Vagina (tissue), 2 donors: ENCODE results near the gene WDR54. TPM values are rescaled to one million over a fixed set of nuclear protein-coding genes. Genes with fewer than 3 reads are reported as not detected.

Source experiments
- DNase-seq, 2 donors: peaks; one replicate each; pipeline ENCODE4 v3.0.0-alpha.2; 2017; ENCODE audit errors: extremely low spot score in 2 of 2
- H3K27ac ChIP-seq: fragments of 200-600 bp; sonication (generic); one replicate; pipeline ENCODE4 v1.5.1; 2019
- H3K27me3 ChIP-seq: fragments of 200-600 bp; sonication (generic); one replicate; pipeline ENCODE4 v1.5.1; 2019
- H3K36me3 ChIP-seq, 2 donors: fragments of 200-600 bp; sonication (generic); one replicate each; pipeline ENCODE4 v1.5.1; 2017 to 2019
- H3K4me1 ChIP-seq: fragments of 200-600 bp; sonication (generic); one replicate; pipeline ENCODE4 v1.5.1; 2019
- H3K4me3 ChIP-seq, 2 donors: fragments of 200-600 bp; sonication (generic); 1 replicate in 1 of 2; 2 replicates in 1 of 2; pipeline ENCODE4 v1.5.1; 2016 to 2019
- H3K9me3 ChIP-seq: fragments of 200-600 bp; sonication (generic); one replicate; pipeline ENCODE4 v1.5.1; 2019
- POLR2A ChIP-seq, 2 donors: fragments of 450-650 bp; IDR thresholded peaks; one replicate each; pipeline ENCODE4 v1.6.1; 2017; ENCODE audit warnings: antibody characterized with exemption in 2 of 2, mild to moderate bottlenecking in 2 of 2, moderate library complexity in 2 of 2
- POLR2AphosphoS5 ChIP-seq, 2 donors: sonication (generic); formaldehyde crosslinking; IDR thresholded peaks; one replicate each; pipeline ENCODE4 v1.9.0; 2017; ENCODE audit warnings: antibody characterized with exemption in 2 of 2, mild to moderate bottlenecking in 2 of 2, low read depth in 1 of 2; ENCODE audit not compliant: insufficient read depth in 1 of 2
- intact Hi-C: fragments of 100-400 bp; cut with DNase I; formaldehyde crosslinking; loops from one replicate; pipeline ENCODE4 v1.15.1; 2023
- total RNA-seq: library from RNA; depleted of rRNA; stranded (reverse); fragments of >200 nt; gene quantifications from one replicate; pipeline ENCODE4 v1.2.3, GENCODE V29; 2016
- TF ChIP-seq, protein P1 (sequence below), 3 experiments: fragments of 450-650 bp in 2 of 3; fragments of 200-600 bp in 1 of 3; sonication (generic) in 1 of 3; IDR thresholded peaks; one replicate each; pipeline ENCODE4 v1.5.1; 2017 to 2019; ENCODE audit warnings: antibody characterized with exemption in 3 of 3, mild to moderate bottlenecking in 2 of 3, moderate library complexity in 2 of 3

The WDR54 gene
- total RNA-seq, 1 donor from 2014 or later, result 8.8 TPM

DNA sequence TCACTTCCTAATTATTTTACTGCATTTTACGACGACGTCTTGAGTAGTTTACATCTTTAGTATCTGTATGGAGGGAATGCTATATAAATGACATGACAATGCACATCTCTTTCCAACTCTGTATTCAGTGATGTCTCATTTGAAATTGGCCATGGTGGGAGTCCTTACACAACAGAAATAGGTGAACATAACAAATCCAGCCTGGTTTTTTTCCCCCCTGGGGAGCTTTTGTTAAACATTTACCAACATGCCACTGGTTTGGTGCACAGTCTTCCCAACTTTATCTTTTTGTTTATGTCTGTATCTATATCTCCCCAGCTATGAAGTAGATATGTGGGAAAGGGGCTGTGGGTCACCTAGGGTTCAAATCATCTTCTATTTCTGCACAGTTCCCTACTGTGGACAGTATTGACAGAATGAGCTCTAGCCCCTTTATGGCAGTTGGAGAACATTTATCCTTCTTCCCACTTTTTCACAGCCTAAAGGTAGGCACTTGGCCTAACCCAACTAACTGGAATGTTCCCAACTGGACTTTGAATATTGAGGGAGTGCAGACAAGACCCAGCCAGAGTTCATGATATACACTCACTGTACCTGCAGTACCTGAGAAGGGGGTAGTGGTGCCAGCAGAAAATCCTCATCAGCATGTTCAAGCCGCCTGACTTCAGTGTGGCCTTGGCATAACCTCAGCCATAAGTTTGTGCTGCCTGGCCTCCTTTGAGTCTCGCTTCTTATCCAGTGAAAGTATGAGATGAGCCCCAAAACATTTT, 25.9 kb downstream of the WDR54 start:
- intact Hi-C loops, result no loop called here
- Histone ChIP-seq H3K4me3 (no peak overlapping the region), H3K9me3 (no peaks in the 10 kb centered on the region), H3K27me3 (no peaks in the 10 kb centered on the region), H3K4me1 (no peaks in the 10 kb centered on the region), H3K27ac (no peak overlapping the region), H3K36me3 (no peaks in the 10 kb centered on the region)
- DNase-seq, result no peak
- no peak for TF ChIP-seq POLR2AphosphoS5 (IDR thresholded peaks at IDR 0.05; ENCODE audit: insufficient read depth in 1 of 2, low read depth in 1 of 2)
- TF ChIP-seq POLR2A (IDR thresholded peaks at IDR 0.05), result no peak
- TF ChIP-seq, protein P1, sequence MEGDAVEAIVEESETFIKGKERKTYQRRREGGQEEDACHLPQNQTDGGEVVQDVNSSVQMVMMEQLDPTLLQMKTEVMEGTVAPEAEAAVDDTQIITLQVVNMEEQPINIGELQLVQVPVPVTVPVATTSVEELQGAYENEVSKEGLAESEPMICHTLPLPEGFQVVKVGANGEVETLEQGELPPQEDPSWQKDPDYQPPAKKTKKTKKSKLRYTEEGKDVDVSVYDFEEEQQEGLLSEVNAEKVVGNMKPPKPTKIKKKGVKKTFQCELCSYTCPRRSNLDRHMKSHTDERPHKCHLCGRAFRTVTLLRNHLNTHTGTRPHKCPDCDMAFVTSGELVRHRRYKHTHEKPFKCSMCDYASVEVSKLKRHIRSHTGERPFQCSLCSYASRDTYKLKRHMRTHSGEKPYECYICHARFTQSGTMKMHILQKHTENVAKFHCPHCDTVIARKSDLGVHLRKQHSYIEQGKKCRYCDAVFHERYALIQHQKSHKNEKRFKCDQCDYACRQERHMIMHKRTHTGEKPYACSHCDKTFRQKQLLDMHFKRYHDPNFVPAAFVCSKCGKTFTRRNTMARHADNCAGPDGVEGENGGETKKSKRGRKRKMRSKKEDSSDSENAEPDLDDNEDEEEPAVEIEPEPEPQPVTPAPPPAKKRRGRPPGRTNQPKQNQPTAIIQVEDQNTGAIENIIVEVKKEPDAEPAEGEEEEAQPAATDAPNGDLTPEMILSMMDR (IDR thresholded peaks at IDR 0.05), result no peak

- Histone ChIP-seq H3K27ac (no peak overlapping the region), H3K9me3 (no peaks in the 10 kb centered on the region), H3K36me3 (no peaks in the 10 kb centered on the region), H3K27me3 (no peaks in the 10 kb centered on the region), H3K4me3 (no peak overlapping the region), H3K4me1 (no peaks in the 10 kb centered on the region)
- DNase-seq, result no peak
- TF ChIP-seq POLR2A (IDR thresholded peaks at IDR 0.05) (no peak), POLR2AphosphoS5 (IDR thresholded peaks at IDR 0.05; ENCODE audit: insufficient read depth in 1 of 2, low read depth in 1 of 2) (no peak)
- TF ChIP-seq, protein P1 (IDR thresholded peaks at IDR 0.05), result no peak
- intact Hi-C loops, result no loop called here
Observed at GRCh38 chr2:74448771-74449170, 27.2 kb downstream of the WDR54 start.

- no peak overlapping the region for H3K4me3 ChIP-seq
- no peaks in the 10 kb centered on the region for H3K27me3 ChIP-seq
- TF ChIP-seq, protein P1 (IDR thresholded peaks at IDR 0.05), result no peak
- TF ChIP-seq POLR2AphosphoS5 (IDR thresholded peaks at IDR 0.05; ENCODE audit: insufficient read depth in 1 of 2, low read depth in 1 of 2) (no peak), POLR2A (IDR thresholded peaks at IDR 0.05) (no peak)
- no peaks in the 10 kb centered on the region for H3K36me3 ChIP-seq
- intact Hi-C loops, result no loop called here
- H3K4me1 ChIP-seq, result peaks cover 6% of the 10 kb centered on the region
- no peak for DNase-seq
- H3K27ac ChIP-seq, result no peak overlapping the region
- H3K9me3 ChIP-seq, result no peaks in the 10 kb centered on the region
Observed at GRCh38 chr2:74450570-74451190, 29.1 kb downstream of the WDR54 start.

GRCh38 chr2:74454654-74455511, 33.4 kb downstream of the WDR54 start, which contains the start of gene INO80B:
TSS of gene INO80B (plus strand) at chr2:74455087. CDS start at chr2:74455117, 30 bp downstream.
- Histone ChIP-seq H3K4me3 (peak within 1 kb of the TSS; percentile 52 to 65), H3K27ac (peak within 1 kb of the TSS; percentile 67), H3K27me3 (no peaks in the 10 kb centered on the region), H3K4me1 (peaks cover 35% of the 10 kb centered on the region), H3K9me3 (no peaks in the 10 kb centered on the region), H3K36me3 (no peaks in the 10 kb centered on the region)
- peak in 1 of 2 donors; percentile 98 for DNase-seq
- intact Hi-C loops, result no loop called here
- TF ChIP-seq, protein P1 (IDR thresholded peaks at IDR 0.05), result peak in 1 of 3 experiments; percentile 30
- TF ChIP-seq POLR2A (IDR thresholded peaks at IDR 0.05), result peak in 1 of 2 donors; percentile 9
- TF ChIP-seq POLR2AphosphoS5 (IDR thresholded peaks at IDR 0.05; ENCODE audit: insufficient read depth in 1 of 2, low read depth in 1 of 2), result peak; percentile 84 to 99
